ENCODE data around the gene SLC2A13. TPM values are rescaled to one million over a fixed set of nuclear protein-coding genes. Genes with fewer than 3 reads are reported as not detected.

SLC2A13 gene
- total RNA-seq, 2 donors from 2014 or later, result 10.3 to 12.9 TPM

GRCh38 chr12:40002178-40003169 is 103.4 kb downstream of the SLC2A13 start:
- no peak for TF ChIP-seq CTCF (conservative IDR thresholded peaks at IDR 0.05)
- H3K9ac ChIP-seq (ENCODE audit: extremely low read depth, low read length, poor library complexity, severe bottlenecking), result no peak overlapping the region
- no peaks in the 10 kb centered on the region for H3K36me3 ChIP-seq (ENCODE audit: control insufficient read depth, insufficient read depth, low read length)
- DNase-seq, result no peak
- Mint-ChIP-seq H3K36me3 (ENCODE audit: low read depth) (peaks cover 38% of the 10 kb centered on the region), H3K27me3 (ENCODE audit: insufficient read depth) (no peaks in the 10 kb centered on the region), H3K4me3 (no peak overlapping the region), H3K9me3 (peaks cover 39% of the 10 kb centered on the region), H3K27ac (no peak overlapping the region), H3K4me1 (no peaks in the 10 kb centered on the region)
- WGBS, 2 experiments (ENCODE audit: insufficient coverage in 1 of 2, insufficient read length in 1 of 2), result 92 to 93% methylated on average over 2 to 4 of the region's 4 CpGs
- no peaks in the 10 kb centered on the region for H3K4me1 ChIP-seq (ENCODE audit: control insufficient read depth, insufficient read depth, low read length)
- H3K4me3 ChIP-seq (ENCODE audit: low read length), result no peak overlapping the region
- H3K9me3 ChIP-seq (ENCODE audit: control insufficient read depth, low read length), result peaks cover 38% of the 10 kb centered on the region
- H3K27ac ChIP-seq (ENCODE audit: low read depth, low read length), result no peak overlapping the region
- no peaks in the 10 kb centered on the region for H3K27me3 ChIP-seq (ENCODE audit: control insufficient read depth, insufficient read depth, low read length, poor library complexity, severe bottlenecking)

GRCh38 chr12:40001406-40001805 is 104.5 kb downstream of the SLC2A13 start:
- H3K27ac Mint-ChIP-seq, result no peak overlapping the region
- no peak for DNase-seq
- H3K27me3 Mint-ChIP-seq (ENCODE audit: insufficient read depth), result peaks cover 1% of the 10 kb centered on the region
- Histone ChIP-seq H3K27me3 (ENCODE audit: control insufficient read depth, insufficient read depth, low read length, poor library complexity, severe bottlenecking) (no peaks in the 10 kb centered on the region), H3K9ac (ENCODE audit: extremely low read depth, low read length, poor library complexity, severe bottlenecking) (no peak overlapping the region), H3K4me3 (ENCODE audit: low read length) (no peak overlapping the region), H3K36me3 (ENCODE audit: control insufficient read depth, insufficient read depth, low read length) (no peaks in the 10 kb centered on the region), H3K9me3 (ENCODE audit: control insufficient read depth, low read length) (peaks cover 41% of the 10 kb centered on the region), H3K27ac (ENCODE audit: low read depth, low read length) (no peak overlapping the region), H3K4me1 (ENCODE audit: control insufficient read depth, insufficient read depth, low read length) (no peaks in the 10 kb centered on the region)
- H3K4me1 Mint-ChIP-seq, result no peaks in the 10 kb centered on the region
- peaks cover 48% of the 10 kb centered on the region for H3K36me3 Mint-ChIP-seq (ENCODE audit: low read depth)
- peaks cover 50% of the 10 kb centered on the region for H3K9me3 Mint-ChIP-seq
- H3K4me3 Mint-ChIP-seq, result no peak overlapping the region
- no peak for TF ChIP-seq CTCF (conservative IDR thresholded peaks at IDR 0.05)

- H3K4me3 ChIP-seq (ENCODE audit: low read length), result peak overlapping the region; percentile 18
- no peaks in the 10 kb centered on the region for H3K27me3 ChIP-seq (ENCODE audit: control insufficient read depth, insufficient read depth, low read length, poor library complexity, severe bottlenecking)
- H3K9me3 ChIP-seq (ENCODE audit: control insufficient read depth, low read length), result peaks cover 41% of the 10 kb centered on the region
- no peak overlapping the region for H3K9ac ChIP-seq (ENCODE audit: extremely low read depth, low read length, poor library complexity, severe bottlenecking)
- H3K27ac ChIP-seq (ENCODE audit: low read depth, low read length), result no peak overlapping the region
- Mint-ChIP-seq H3K4me3 (no peak overlapping the region), H3K27ac (no peak overlapping the region), H3K4me1 (no peaks in the 10 kb centered on the region), H3K36me3 (ENCODE audit: low read depth) (peaks cover 53% of the 10 kb centered on the region), H3K27me3 (ENCODE audit: insufficient read depth) (peaks cover 1% of the 10 kb centered on the region), H3K9me3 (peaks cover 55% of the 10 kb centered on the region)
- no peaks in the 10 kb centered on the region for H3K36me3 ChIP-seq (ENCODE audit: control insufficient read depth, insufficient read depth, low read length)
- WGBS, 2 experiments (ENCODE audit: insufficient coverage in 1 of 2, insufficient read length in 1 of 2), result 86 to 89% methylated on average over 1 to 2 of the region's 2 CpGs
- no peak for DNase-seq
- no peaks in the 10 kb centered on the region for H3K4me1 ChIP-seq (ENCODE audit: control insufficient read depth, insufficient read depth, low read length)
- no peak for TF ChIP-seq CTCF (conservative IDR thresholded peaks at IDR 0.05)
These were observed 105.0 kb downstream of the SLC2A13 start for GRCh38 chr12:40000884-40001283.
